Measurements from ENCODE around the gene PHIP. TPM values are rescaled to one million over a fixed set of nuclear protein-coding genes. Genes with fewer than 3 reads are reported as not detected.

The PHIP gene
- total and polyA plus RNA-seq, 2 of the 8 experiments (the other 6 are each of a cell fraction or from before 2014, with no cell fraction given), result 7.3 to 56.2 TPM

GRCh38 chr6:78910591-78911171 is 167.4 kb downstream of the PHIP start:
- Histone ChIP-seq H4K8ac (ENCODE audit: extremely low read depth, insufficient read depth, low read length) (0 out of 2 replicates have a peak overlapping the region, but pooled peaks have one; percentile 7), H3K4me1 (replicated peaks in 1 of 4; ENCODE audit: control insufficient read depth in 3 of 4, insufficient read depth in 4 of 4, low read length in 3 of 4) (peaks cover 0 to 7% (median 1%) of the 10 kb centered on the region in 4 experiments; a peak in 4 of 7 replicates), H3K27ac (ENCODE audit: low read depth, low read length) (no peak overlapping the region), H3K23ac (ENCODE audit: insufficient read length) (no peak overlapping the region), H3K79me1 (ENCODE audit: low read depth, low read length) (no peaks in the 10 kb centered on the region; the same call in 1 of the 2 replicates), H4K91ac (replicated peaks; ENCODE audit: insufficient read length, low read length) (no peak overlapping the region), H3K56ac (replicated peaks; ENCODE audit: insufficient read length, low read depth, low read length) (no peak overlapping the region), H3K9me3 (ENCODE audit: insufficient read depth in 2 of 2, low read depth in 1 of 2, low read length in 1 of 2) (no peaks in the 10 kb centered on the region), H3K9ac (replicated peaks in 1 of 4; ENCODE audit: extremely low read depth in 1 of 4, low read depth in 3 of 4, low read length in 3 of 4) (no peak overlapping the region; a peak in 1 of 7 replicates), H3K36me3 (ENCODE audit: control insufficient read depth in 2 of 4, insufficient read depth in 4 of 4, low read length in 3 of 4) (no peaks in the 10 kb centered on the region), H3K4ac (replicated peaks; ENCODE audit: insufficient read length, low read depth, low read length) (no peak overlapping the region), H2BK120ac (replicated peaks; ENCODE audit: low read depth, low read length) (no peak overlapping the region), H2BK20ac (ENCODE audit: low read length) (no peak overlapping the region), H2BK12ac (ENCODE audit: low read depth, low read length) (no peak overlapping the region), H4K20me1 (replicated peaks in 1 of 2; ENCODE audit: control insufficient read depth in 1 of 2, insufficient read depth in 2 of 2, low read length in 2 of 2) (peaks cover 0 to 2% of the 10 kb centered on the region in 2 experiments), H3K14ac (ENCODE audit: insufficient read length) (no peak overlapping the region), H3K23me2 (ENCODE audit: low read depth, low read length) (peaks cover 7% of the 10 kb centered on the region), H3K4me3 (ENCODE audit: extremely low read depth in 1 of 4, insufficient read depth in 2 of 4, low read depth in 3 of 4, low read length in 4 of 4) (peak overlapping the region; percentile 38 to 69 (median 63)), H3K4me2 (ENCODE audit: insufficient read depth in 1 of 2, low read depth in 2 of 2, low read length in 2 of 2) (peak overlapping the region; percentile 90 to 99), H2BK5ac (ENCODE audit: low read depth, low read length) (no peak overlapping the region), H4K5ac (ENCODE audit: insufficient read length, low read depth, low read length) (no peak overlapping the region), H2BK15ac (ENCODE audit: low read length) (no peak overlapping the region), H2AK5ac (ENCODE audit: low read depth, low read length) (no peak overlapping the region), H3K79me2 (ENCODE audit: control insufficient read depth in 1 of 2, insufficient read depth in 2 of 2, low read length in 2 of 2) (no peaks in the 10 kb centered on the region), H2AFZ (ENCODE audit: low read length) (peak overlapping the region; percentile 95), H3K27me3 (replicated peaks in 1 of 4; ENCODE audit: control insufficient read depth in 3 of 4, extremely low read depth in 1 of 4, insufficient read depth in 3 of 4, low read length in 3 of 4) (peaks cover 0 to 9% (median 4%) of the 10 kb centered on the region in 4 experiments; a peak in 6 of 7 replicates), H3K18ac (ENCODE audit: extremely low read depth, low read length) (peak overlapping the region; percentile 68; the same call in 1 of the 2 replicates)
- WGBS, 2 experiments (ENCODE audit: extremely low coverage in 1 of 2, insufficient coverage in 1 of 2, insufficient read length in 1 of 2, insufficient replicate concordance in 2 of 2, low coverage in 1 of 2, low lambda C conversion rate in 2 of 2, missing lambda C conversion rate in 1 of 2), result 5% methylated on average over 41 of the region's 49 CpGs; no CpG with 5 or more reads in 1 of the 2 experiments
- ChIA-PET POLR2A (ENCODE audit: partially characterized antibody) (interaction anchor here (1.2 kb wide), 1 partner anchor 15 kb away, joined by 3 read pairs; no protein-coding TSS in a partner anchor), CTCF (ENCODE audit: partially characterized antibody) (interaction anchor here (0.6 to 1.5 kb wide), 4 partner anchors 10 to 802 kb away, joined by 3 to 6 read pairs (median 3); no protein-coding TSS in a partner anchor)
- peak; percentile 23 to 77 for DNase-seq (ENCODE audit: low read depth in 1 of 2, low spot score in 2 of 2)
- FAIRE-seq, result no peak
- TF ChIP-seq KDM4A (IDR thresholded peaks at IDR 0.05; ENCODE audit: low read depth, low read length, severe bottlenecking), result peak; percentile 92
- TF ChIP-seq CHD2 (IDR thresholded peaks at IDR 0.05; ENCODE audit: low read length), result no peak
- TF ChIP-seq MAFK (IDR thresholded peaks at IDR 0.05; ENCODE audit: low read depth, low read length), result no peak
- peak; percentile 5 to 9; a peak in 2 of 4 replicates for TF ChIP-seq RAD21 (IDR thresholded peaks at IDR 0.05 in 1 of 2, conservative IDR thresholded peaks at IDR 0.05 in 1 of 2; ENCODE audit: low read depth in 2 of 2, low read length in 2 of 2)
- no peak for TF ChIP-seq PHF8 (conservative IDR thresholded peaks at IDR 0.05; ENCODE audit: low read depth, low read length)
- no peak for TF ChIP-seq RNF2 (IDR thresholded peaks at IDR 0.05; ENCODE audit: borderline replicate concordance, low read depth, low read length, missing control alignments, poor library complexity, severe bottlenecking)

All from H1 (cell line).